Endometrium (tissue), 2 donors: Measurements from ENCODE around the gene GALK2.

Source experiments
- FAIRE-seq: peaks from 2 replicates; lab custom pipeline; 2012; peaks lifted over from hg19 to GRCh38; lab: Jason Lieb, UNC
- donor health status: control.
- donor health status: control.

Gene GALK2

DNA sequence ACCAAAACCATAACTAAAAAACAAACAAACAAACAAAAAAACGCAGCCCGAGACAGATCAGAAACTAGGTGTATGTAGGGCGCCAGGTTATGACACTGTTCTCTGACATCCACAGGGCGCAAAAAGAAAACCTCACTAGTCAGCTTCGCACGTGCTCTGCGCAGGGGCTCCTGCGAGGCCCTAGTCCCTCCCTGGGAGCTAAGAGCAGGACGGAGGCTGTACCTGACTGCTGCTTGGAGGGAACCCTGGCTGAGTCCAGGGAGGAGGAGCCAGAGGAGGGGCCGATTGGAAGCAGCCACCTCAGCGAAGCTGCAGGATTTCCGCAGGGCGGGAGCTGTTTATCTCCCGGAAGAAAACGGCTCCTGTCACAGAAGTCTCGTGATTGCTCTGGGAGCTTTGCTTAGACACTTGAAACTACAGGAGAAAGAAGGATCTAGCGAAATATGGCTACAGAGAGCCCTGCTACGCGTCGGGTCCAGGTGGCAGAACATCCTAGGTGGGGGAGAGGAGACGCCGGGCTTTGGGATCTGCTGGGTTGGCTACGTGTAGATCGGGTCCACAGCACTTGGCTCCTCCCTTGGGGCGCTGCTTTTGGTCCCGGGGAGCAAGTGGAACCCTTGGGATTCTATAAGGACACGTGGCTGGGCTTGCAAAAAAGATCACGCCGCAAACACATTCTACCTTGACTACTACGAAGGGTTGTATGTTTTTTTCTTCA lies at the start of gene GALK2:
Gene GALK2 (plus strand): TSS at position 368 of the 718 bp plus-strand sequence. CDS start 76 bp downstream, at position 444.
- FAIRE-seq, result peak; percentile 48

DNA sequence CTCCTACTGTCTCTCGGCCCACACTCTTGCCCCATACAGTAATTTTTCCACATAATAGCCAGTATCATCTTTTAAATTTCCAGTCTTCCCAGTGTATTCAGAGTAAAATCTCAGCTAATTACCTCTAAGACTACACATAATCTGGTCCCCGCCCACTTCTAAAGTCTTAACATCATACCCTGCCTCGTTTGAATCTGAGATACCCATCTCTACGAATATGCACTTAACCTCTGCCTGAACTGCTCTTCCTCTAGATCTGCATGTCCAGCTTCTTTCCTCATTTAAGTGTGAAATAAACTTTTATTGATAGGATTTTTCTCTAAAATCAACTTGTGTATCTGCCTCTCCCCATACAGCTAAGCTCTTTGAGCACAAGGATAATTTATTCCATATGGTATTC lies 49.2 kb upstream of the GALK2 start:
- no peak for FAIRE-seq

DNA sequence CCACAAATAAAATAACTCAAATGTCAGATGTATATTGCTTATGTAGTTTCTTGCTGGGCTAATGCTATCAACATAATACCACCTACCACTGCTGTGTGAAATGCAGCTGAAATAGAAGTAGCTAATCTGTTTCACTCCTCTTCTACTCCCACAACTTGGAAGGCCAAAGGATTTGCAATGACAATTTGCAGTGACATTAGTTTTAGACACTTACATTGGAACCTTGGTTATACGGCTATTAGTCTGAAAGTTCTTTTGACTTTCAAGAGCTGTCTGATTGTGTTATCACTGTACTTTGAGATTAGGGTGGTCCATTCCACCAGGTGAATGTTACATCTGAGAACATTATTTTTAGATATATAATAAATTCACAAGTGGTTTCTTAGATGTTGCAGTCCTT lies 48.1 kb upstream of the GALK2 start:
- no peak for FAIRE-seq

DNA sequence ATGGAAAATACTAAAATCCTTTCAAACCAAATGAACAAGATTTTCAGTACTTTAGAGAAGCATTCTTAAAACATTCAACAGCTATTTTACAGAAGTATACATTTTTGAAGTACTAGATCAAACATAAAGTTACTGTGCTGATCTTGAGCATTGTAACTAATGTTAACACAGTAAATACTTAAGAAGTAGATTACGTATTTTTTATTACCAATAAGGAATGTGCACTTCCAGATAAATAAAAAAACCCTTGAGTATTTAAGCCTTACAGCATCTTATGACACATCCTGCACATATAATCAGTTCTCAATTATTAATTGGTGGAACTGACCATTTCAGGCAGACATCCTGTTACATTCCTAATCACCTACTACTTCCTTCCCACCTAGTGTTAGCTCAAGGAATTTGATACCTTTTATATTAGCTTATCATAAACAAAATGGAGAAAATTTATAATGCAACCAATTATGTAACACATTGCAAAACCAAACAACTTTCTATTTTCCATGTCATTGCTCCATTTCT lies 47.4 kb upstream of the GALK2 start:
- no peak for FAIRE-seq

DNA sequence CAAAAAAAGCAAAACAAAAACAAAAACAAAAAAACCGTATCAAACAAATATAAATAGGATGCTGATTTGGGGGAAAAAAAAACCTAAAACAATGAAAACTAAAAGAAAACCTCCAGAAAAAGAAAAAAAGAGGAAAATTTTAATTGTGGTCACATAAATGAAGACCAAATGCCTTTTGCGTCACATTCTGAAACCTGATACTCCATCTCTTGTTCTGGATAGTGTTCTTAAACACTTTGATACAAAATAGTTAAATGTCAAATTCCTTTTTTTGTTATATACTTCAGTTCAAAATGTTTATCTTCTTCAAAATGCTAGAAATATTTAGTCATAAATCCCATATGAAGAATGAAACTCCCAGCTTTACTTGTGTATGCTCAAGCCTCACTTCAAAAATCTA lies 45.7 kb upstream of the GALK2 start:
- no peak for FAIRE-seq

DNA sequence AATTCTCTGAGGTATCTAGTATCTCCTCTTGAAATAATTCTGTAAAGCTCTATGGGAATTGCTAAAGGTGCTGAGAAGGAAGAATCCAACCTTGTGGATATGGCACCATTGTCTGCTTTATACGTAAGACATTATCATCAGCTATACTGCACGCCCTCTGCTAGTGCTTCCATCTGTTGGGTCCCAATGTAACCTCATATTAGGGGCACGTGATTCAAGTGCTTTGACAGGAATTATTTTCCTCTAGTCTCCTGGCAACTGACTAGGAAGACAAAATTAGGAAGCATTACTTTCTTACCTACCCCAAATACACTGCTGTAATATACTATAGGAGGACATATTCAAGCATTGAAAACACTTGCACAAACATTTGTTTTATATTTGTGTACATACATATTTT lies 38.6 kb upstream of the GALK2 start:
- no peak for FAIRE-seq

DNA sequence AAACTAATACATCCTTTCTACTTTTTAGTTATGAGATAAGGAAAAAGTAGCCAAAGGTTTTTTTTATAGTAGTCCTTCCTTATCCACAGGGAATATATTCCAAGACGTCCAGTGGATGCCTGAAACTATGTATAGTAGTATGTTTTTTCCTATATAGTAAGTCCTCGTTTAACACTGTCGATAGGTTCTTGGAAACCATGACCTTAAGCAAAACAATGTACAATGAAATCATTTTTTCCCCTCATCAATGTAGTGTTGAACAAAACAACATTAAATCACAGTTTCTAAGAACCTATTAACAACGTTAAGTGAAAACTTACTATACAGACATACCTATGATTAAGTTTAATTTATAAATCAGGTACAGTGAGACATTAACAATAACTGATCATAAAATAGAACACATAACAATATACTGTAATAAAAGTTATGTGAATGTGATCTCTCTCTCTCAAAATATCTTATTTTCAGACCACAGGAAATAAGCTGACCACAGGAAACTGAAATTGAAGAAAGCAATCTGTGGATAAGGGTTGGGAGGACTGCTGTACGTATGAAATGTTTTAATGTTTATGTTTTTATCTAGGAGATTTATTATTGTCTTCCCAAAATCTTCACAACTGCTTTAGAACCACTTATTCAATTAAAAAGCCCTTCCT lies 35.2 kb upstream of the GALK2 start:
- no peak for FAIRE-seq

DNA sequence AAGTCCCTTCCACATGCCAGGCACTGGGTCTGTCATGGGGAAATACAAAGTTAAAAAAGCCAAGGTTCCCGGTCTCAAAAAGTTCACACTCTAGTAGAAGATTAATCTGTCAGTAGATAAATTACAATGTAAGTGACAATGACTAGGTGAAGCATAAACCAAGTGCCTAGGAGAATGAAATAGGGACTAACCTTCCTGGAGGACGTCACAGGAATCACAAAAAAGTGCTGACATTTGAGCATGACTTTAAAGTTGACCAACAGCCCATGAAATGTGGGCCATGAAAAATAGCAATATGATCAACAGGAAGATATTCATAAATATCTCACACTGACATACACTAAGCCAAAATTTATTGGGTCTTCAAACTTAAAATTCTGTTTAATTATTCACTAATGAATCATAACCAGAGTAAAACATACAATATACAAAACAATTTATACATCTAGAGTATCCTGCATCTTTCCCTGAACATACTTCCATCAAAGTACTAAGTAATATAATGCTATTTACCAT lies 34.6 kb upstream of the GALK2 start:
- no peak for FAIRE-seq

DNA sequence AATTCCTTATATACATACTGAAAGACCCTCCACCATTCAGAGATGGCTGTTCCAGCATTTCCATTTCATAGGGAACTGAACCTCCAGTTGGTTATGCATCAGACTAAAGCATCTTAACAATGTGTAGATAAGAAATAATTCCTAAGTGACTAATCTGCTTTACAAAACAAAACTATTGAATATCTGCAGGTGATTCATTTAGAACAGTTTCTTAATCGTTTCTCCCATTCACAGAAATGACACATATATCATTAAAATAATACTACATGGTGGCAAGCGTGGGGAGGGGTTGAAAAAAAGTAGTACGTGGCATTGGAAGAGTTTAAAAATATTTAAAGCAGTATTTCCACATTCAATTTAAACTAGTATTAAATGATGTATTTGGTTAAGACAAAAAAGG lies 34.1 kb upstream of the GALK2 start:
- no peak for FAIRE-seq

DNA sequence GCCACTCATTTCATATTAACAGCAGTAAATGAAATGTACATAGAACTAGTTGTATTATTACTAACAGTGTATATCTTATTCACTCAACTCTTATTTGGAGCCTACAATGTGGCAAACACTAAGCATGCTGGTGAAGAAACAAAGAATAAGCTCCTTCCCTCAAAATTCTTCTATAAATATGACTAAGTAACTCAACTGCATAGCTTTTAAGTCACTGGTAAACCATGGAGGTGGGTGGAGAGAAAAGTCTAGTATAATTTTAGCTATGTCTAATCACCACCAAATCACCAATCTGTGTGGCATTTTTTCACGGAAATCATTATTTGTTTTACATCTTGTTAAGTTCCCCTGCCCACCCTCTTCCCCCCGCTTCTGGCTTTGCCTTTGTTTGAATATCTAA lies 32.2 kb upstream of the GALK2 start:
- no peak for FAIRE-seq

DNA sequence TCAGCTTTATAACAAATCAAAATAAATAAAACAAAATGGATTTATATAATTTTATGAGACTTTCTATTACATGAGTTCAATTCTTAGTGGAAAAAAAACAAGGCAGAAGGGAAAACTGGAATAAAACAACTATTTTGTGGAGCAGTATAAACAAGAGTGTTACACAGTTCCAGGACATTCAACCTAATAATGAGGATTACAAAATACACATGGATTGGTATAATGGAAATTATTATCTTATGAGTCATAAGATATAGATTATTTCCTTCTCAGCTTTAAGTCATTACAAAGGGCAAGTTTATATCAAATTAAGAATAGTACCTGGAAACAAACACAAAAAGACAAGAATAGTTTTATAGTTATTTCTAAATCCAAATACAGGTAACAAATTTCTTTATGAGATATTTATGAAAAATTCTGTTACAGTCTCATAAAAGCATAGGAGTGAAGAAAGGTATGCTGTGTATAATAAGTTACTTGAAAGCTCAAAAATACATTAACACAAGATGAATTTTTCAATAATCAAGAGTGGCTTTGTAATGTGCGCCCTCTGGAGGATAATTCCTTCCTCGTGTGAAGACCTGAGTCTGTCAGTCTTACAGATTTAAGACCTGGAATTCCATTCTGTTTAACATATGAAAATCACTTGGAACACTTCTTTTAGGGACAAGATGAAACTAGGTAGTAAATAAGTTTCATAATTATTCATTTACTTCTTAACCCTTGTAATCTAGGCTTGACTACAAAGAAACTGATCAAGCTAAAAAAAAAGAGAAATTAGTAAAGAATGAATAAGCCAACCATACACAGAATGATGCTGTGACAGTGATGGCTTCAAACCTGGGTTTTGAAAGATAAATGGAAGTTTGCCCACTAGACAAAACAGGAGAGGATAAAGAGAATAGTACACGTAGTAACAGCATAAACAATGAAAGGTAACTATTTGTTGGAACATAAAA lies 24.1 kb upstream of the GALK2 start:
- FAIRE-seq, result peak; percentile 35

DNA sequence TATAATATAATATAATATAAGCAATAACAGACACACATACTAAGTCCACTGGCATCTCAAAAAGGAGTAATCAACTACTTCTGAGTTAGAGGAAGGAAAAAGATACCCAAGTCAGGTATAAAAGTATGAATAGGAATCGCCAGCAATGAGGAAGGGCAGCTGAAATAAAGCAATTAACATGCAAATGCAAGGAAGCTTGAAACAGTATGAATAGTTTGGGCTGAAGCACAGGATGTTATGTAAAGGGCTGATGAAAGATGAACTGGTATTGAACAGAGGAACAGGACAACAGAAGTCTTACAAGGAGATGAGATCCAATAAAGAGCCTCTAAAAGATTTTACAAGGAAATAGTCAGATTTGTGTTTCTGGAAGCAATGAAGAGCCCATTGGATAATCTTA lies 21.7 kb upstream of the GALK2 start:
- FAIRE-seq, result no peak

DNA sequence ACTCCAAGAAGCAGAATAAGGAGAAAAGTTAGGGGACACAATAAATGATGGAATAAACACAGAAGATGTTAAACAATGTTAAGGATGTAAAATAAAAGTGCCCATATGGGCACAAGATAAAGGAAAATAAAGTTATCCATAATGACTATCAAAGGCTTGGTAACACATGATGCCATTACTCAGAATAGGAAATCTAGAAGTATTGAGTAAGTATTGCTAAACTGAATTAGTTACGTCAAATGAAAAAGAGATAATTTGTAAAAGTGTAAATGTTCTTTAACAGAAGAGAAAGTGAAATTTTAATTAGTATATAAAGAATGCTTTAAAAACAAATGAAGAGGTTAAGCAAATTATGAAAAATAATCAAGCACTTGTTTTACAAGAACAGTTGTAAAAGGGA lies 21.3 kb upstream of the GALK2 start:
- FAIRE-seq, result no peak

DNA sequence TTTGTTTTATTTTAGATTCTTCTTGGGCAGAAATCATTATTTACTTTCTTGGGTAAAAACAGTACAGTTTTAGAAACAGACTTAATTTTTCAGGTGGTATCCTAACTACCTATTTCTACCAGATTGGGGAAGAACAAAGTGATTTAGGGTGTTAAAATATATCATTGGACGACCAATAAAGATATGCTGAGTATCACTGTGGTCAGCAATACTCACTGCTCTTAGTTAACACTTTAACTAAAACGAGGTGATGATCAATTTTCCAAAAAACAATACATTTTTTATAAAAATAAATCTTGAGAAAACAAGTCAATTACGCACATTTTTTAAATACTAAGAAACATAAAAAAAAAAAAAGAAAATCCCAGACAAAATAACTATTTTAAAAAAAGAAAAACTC lies 18.2 kb upstream of the GALK2 start:
- FAIRE-seq, result no peak

DNA sequence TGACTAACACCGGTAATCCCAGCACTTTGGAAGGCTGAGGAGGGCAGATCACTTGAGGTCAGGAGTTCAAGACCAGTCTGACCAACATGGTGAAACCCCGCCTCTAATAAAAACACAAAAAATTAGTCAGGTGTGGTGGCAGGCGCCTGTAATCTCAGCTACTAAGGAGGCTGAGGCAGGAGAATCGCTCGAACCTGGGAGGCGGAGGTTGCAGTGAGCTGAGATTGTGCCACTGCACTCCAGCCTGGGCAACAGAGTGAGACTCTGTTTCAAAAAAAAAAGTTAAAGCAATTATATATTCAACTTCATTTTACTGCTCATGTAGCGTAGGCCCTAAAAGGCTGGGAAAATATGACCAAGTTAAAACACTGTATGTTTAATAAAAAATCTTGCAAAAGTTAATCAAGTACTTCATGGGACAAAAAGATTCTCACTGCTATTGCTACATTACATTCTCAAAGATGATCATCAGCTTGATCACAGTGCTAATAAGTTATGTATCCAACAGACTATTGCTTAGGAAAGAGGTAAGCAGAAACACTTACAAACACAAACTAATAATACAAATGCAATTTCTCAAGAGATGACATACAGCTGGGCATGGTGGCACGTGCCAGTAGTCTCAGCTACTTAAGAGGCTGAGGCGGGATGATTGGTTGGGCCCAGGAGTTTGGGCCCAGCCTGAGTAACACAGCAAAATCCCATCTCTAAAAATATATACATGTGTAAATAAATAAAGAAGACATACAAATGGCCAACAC lies 17.3 kb upstream of the GALK2 start:
- FAIRE-seq, result no peak

DNA sequence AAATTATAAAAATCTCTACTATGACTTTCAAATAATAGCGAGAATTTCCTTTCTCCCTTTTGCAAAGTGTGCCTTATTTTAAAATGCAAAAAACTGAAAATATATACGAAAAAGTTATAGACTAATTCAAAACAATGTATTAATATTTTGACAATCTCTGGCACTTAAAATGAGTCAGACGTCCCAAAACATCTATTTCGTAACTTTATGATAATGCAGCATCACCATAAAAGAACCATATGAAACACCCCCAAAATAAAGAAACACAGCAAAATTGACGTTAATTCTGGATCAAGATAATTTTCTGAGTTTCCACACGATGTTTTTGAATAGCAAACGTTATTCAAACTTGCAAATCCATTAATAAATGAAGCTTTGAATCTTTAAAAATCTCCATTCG lies 15.7 kb upstream of the GALK2 start:
- FAIRE-seq, result no peak

DNA sequence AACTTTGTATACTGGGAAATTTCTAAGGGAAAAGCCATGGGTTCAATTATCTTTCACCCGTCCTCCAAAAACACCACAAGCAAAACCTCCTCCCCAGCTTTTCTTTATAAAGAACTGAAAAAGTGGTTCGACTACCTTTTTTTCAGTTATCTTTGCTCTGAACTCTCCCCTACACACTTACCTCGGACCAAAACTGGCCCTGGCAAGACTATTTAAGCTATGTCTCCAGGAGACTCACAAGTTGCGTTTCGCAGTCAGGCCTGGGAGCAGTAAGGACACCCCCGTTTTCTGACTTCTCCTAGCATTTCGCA lies 15.3 kb upstream of the GALK2 start:
- no peak for FAIRE-seq

DNA sequence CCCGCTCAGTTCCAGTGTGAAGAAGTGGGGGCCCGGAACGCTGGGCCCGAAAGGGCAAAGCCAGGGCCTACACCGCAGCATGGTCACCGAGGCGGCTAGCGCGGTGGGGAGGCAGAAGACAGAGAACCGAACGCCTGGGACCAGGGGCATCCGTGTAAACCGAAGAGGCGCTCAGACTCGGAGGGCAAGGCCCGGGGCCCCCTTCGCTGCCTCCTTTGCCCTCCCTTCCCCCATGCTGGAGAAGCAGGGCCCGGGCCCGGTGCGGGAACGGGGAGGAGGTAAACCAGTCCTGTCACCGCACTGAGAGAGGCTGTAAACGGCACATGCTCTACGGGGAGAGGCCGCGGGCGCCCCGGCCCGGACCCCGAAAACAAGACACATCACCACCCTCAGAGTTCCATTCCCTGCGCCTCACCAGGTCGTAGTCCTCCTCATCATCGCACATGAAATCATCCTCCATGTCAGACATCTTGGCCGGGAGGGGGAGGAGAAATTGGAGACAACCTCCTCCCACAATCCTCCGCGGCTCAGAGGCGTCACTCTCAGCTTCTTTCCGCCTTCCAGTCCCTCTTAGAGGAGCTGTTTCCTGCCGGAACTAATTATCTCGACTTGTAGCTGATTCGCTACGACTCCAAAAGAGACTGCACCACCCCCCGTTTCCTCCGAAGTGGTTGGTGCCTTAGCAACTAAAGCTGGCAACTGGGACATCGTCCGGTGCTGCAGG lies 14.8 kb upstream of the GALK2 start, which contains the start of gene COPS2:
Gene COPS2 (minus strand): TSS at position 490 of the 724 bp plus-strand sequence. CDS start 21 bp downstream, at position 469.
- FAIRE-seq, result peak; percentile 92

DNA sequence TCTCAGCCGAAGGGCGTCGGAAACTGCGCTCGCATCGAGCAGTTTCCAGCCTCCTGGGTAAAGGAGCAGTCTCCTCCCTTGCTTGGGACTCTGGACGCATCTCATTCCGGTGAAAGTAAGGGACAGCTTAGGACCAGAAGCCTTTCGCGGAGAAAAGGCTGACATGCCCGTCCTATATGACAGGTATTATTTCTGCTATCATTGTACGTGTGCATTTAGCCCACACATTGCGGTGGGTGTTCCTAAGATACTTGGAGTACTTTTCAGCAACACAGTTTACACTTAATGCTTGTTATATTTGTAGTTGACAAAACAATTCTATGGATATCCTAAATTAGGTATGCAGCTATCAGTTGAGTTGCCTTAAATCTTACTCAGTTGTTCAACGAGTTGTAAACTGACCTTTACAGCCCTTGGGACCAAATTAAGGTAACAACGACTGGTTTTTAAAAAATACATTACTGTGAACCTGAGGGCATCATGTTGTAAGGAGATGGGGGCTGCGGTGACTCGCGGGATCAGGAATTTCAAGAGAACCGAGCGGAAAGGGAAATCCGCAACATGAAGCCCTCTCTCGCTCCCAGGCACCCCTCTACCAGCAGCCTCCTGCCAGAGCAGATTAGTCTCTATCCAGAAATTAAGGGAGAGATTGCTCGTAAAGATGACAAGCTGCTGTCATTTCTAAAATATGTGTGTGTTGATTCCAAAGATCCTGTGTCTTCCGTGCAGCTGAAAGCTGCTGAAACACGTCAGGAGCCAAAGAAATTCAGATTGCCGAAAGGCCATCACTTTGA lies 14.0 kb upstream of the GALK2 start:
- FAIRE-seq, result no peak

DNA sequence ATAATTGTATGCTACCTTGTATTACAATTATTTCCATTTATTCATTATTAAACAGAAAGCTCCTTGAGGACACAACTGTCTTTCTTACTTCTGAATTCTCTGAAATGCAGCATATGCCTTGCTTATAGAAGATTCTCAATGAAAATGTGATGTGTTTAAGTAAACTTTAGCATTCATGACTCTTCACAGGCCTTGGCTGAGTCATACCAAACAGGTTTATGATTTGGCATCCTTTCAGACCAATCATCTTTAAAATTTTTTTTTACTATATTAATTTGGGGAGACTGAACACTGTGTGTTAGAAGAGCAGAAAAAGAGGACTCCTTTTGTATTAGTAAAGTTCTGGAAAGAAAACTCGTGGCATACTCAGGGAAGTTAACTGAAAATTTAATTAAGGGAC lies 6.4 kb upstream of the GALK2 start:
- FAIRE-seq, result no peak
